ENCODE results near the gene LTK. TPM values are rescaled to one million over a fixed set of nuclear protein-coding genes. Genes with fewer than 3 reads are reported as not detected.
"Not testable (repeated sequence)": the region's sequence is repeated elsewhere in the genome, so short reads cannot be mapped to it uniquely, and the experiment has no call there.

The LTK gene
- total and polyA plus RNA-seq, 2 of the 4 experiments (the other 2 are of a cell fraction), result 0.18 to 0.62 TPM

GRCh38 chr15:41469644-41470043, 44.0 kb downstream of the LTK start:
- WGBS, 2 experiments (ENCODE audit: extremely low coverage in 2 of 2, insufficient read length in 1 of 2), result no CpG with 5 or more reads among the region's 6 CpGs
- ATAC-seq (ENCODE audit: low read depth); in situ Hi-C loops (cut with MboI; ENCODE audit: low sequenced_read_pairs); H3K9me1 ChIP-seq (ENCODE audit: insufficient read depth, low read length); H3K23ac ChIP-seq (ENCODE audit: low read depth, low read length); CTCF ChIA-PET; H3K4me1 ChIP-seq (ENCODE audit: control insufficient read depth, insufficient read depth, low read length); POLR2A ChIA-PET (ENCODE audit: unreplicated experiment); H3K9me3 ChIP-seq (ENCODE audit: control insufficient read depth, insufficient read depth, low read length); H3K27me3 ChIP-seq (ENCODE audit: control insufficient read depth, insufficient read depth, low read length); H3K4me3 ChIP-seq (ENCODE audit: insufficient read depth, low read depth, low read length); dilution Hi-C loops (cut with HindIII; ENCODE audit: low sequenced_read_pairs, unreplicated experiment); H4K8ac ChIP-seq (ENCODE audit: low read depth in 2 of 2, low read length in 2 of 2); H2BK20ac ChIP-seq (ENCODE audit: low read depth, low read length); H2BK5ac ChIP-seq (ENCODE audit: low read depth, low read length, poor library complexity, severe bottlenecking); H3K4ac ChIP-seq (ENCODE audit: low read depth, low read length); H2BK15ac ChIP-seq (ENCODE audit: low read depth, low read length); H2BK120ac ChIP-seq (ENCODE audit: low read depth, low read length); DNase-seq; H2AK9ac ChIP-seq (replicated peaks; ENCODE audit: low read depth, low read length, poor library complexity); H2AFZ ChIP-seq (replicated peaks; ENCODE audit: low read length, poor library complexity); H3K9ac ChIP-seq (ENCODE audit: low read depth, low read length); H3K14ac ChIP-seq (replicated peaks; ENCODE audit: low read depth, low read length); H4K91ac ChIP-seq (ENCODE audit: insufficient read depth, low read depth, low read length); H3K4me2 ChIP-seq (ENCODE audit: low read depth, low read length); H3K27ac ChIP-seq (ENCODE audit: insufficient read depth, low read length); H4K5ac ChIP-seq (ENCODE audit: low read depth, low read length); H4K20me1 ChIP-seq (ENCODE audit: insufficient read depth, low read length); H3K56ac ChIP-seq (ENCODE audit: extremely low read depth, insufficient read depth, low read length); BruUV-seq (replicated peaks); H3K18ac ChIP-seq (ENCODE audit: low read depth, low read length); H2AK5ac ChIP-seq (ENCODE audit: low read depth, low read length): not testable (repeated sequence)
- Histone ChIP-seq H3K79me1 (ENCODE audit: low read depth in 1 of 2, low read length in 2 of 2) (peaks cover 4 to 14% of the 10 kb centered on the region in 2 experiments; a peak in 2 of 4 replicates), H3K36me3 (ENCODE audit: control insufficient read depth, insufficient read depth, low read length) (peaks cover 42% of the 10 kb centered on the region)
- intact Hi-C loops (cut with micrococcal nuclease), result loop anchor here (5.0 to 10.0 kb wide), 5 partner anchors 73 to 345 kb away; partner anchors contain the start of genes RPAP1 and TYRO3

Data from IMR-90 (cell line).